ENCODE results near the gene RBP5. TPM values are rescaled to one million over a fixed set of nuclear protein-coding genes. Genes with fewer than 3 reads are reported as not detected.

RBP5 gene
- total and polyA plus RNA-seq, 9 of the 15 experiments (the other 6 are each of a cell fraction or from before 2014, with no cell fraction given), result 8.6 to 22.5 (median 11.4) TPM

GRCh38 chr12:7092229-7092985 lies 36.3 kb downstream of the RBP5 start, which contains the start of gene C1R (continued):
- TF ChIP-seq SAFB2 (IDR thresholded peaks at IDR 0.05; ENCODE audit: borderline replicate concordance, low read depth, low read length, severe bottlenecking) (no peak), ZNF655 (CRISPR knock-in tag; IDR thresholded peaks at IDR 0.05) (no peak), SMC3 (conservative IDR thresholded peaks at IDR 0.05; ENCODE audit: insufficient read depth, low read depth, low read length) (peak; percentile 52; the same call in 1 of the 2 replicates), TEAD4 (IDR thresholded peaks at IDR 0.05; ENCODE audit: low read length) (no peak), TEAD4 (CRISPR knock-in tag; IDR thresholded peaks at IDR 0.05; ENCODE audit: borderline replicate concordance) (no peak)

- Histone ChIP-seq H4K20me1 (replicated peaks; ENCODE audit: control insufficient read depth, insufficient read depth, low read length) (no peaks in the 10 kb centered on the region), H3K27me3 (ENCODE audit: control insufficient read depth in 2 of 2, insufficient read depth in 2 of 2, low read length in 2 of 2) (no peaks in the 10 kb centered on the region; a peak in 1 of 5 replicates), H3K4me1 (replicated peaks in 1 of 2; ENCODE audit: control insufficient read depth in 2 of 2, insufficient read depth in 2 of 2, low read length in 2 of 2) (peaks cover 6 to 22% of the 10 kb centered on the region in 2 experiments; a peak in 3 of 5 replicates), H3K9me3 (replicated peaks; ENCODE audit: control insufficient read depth, insufficient read depth, low read depth, low read length) (no peaks in the 10 kb centered on the region), H3K9ac (ENCODE audit: insufficient read depth in 1 of 2, low read depth in 2 of 2, low read length in 2 of 2) (peak overlapping the region in 1 of 2 experiments; percentile 71; a peak in 2 of 4 replicates), H3K4me2 (ENCODE audit: insufficient read depth, low read length) (peak overlapping the region; percentile 52; the same call in 1 of the 2 replicates), H3K36me3 (ENCODE audit: control insufficient read depth, insufficient read depth, low read length) (no peaks in the 10 kb centered on the region), H3K27ac (ENCODE audit: extremely low read depth, low read depth, low read length) (no peak overlapping the region), H3K79me2 (ENCODE audit: control insufficient read depth, insufficient read depth, low read length) (no peaks in the 10 kb centered on the region), H3K4me3 (no peak overlapping the region), H3K9me1 (ENCODE audit: control insufficient read depth, insufficient read depth, low read length) (no peaks in the 10 kb centered on the region), H2AFZ (ENCODE audit: low read depth, low read length) (no peak overlapping the region)
- 39% methylated on average over 3 of the region's 10 CpGs for WGBS (ENCODE audit: insufficient coverage, low coverage, missing lambda C conversion rate)
- no TSS peak for BruUV-seq (replicated peaks)
- ChIA-PET CTCF (ENCODE audit: low intra/inter-chr PET ratio) (interaction anchor here (0.8 to 1.5 kb wide), 4 partner anchors 18 to 147 kb away, joined by 3 to 7 read pairs (median 4); partner anchors contain the start of genes C12orf57 and C1S), POLR2A (interaction anchor here (0.6 to 1.3 kb wide), 4 partner anchors 11 to 148 kb away, joined by 3 to 4 read pairs (median 4); partner anchors contain the start of genes C12orf57 and RNU7-1)
- ATAC-seq (no peak), FAIRE-seq (no peak), DNase-seq (ENCODE audit: extremely low read depth in 1 of 4, low spot score in 3 of 4) (no peak)
- intact Hi-C loops (cut with micrococcal nuclease) (loop anchor here (2.0 kb wide), 2 partner anchors 17 to 31 kb away; partner anchors contain the start of genes C1RL and C1S), in situ Hi-C loops (cut with MboI) (no loop called here)
- TF ChIP-seq IRF9 (tag; IDR thresholded peaks at IDR 0.05) (no peak), ZNF431 (CRISPR knock-in tag; IDR thresholded peaks at IDR 0.05) (no peak), NEUROD1 (IDR thresholded peaks at IDR 0.05; ENCODE audit: borderline replicate concordance, low read depth, low read length, partially characterized antibody) (no peak), TARDBP (IDR thresholded peaks at IDR 0.05) (no peak), PRDM10 (IDR thresholded peaks at IDR 0.05; ENCODE audit: partially characterized antibody) (peak; percentile 51), MEIS2 (IDR thresholded peaks at IDR 0.05; ENCODE audit: partially characterized antibody) (no peak), TAF1 (IDR thresholded peaks at IDR 0.05; ENCODE audit: control insufficient read depth, extremely low read depth, insufficient read depth, low read length, severe bottlenecking) (no peak), CBX1 (IDR thresholded peaks at IDR 0.05; ENCODE audit: low read depth) (no peak)
Observed at GRCh38 chr12:7091660-7092228, 36.9 kb downstream of the RBP5 start.
